ENCODE results near the gene TMEM18. TPM values are rescaled to one million over a fixed set of nuclear protein-coding genes. Genes with fewer than 3 reads are reported as not detected.
"Not testable (repeated sequence)": the region's sequence is repeated elsewhere in the genome, so short reads cannot be mapped to it uniquely, and the experiment has no call there.

Gene TMEM18
- total RNA-seq, 4 donors from 2014 or later, result 20.1 to 44.1 (median 23.4) TPM

GRCh38 chr2:705971-706511 lies 28.8 kb upstream of the TMEM18 start:
- no peaks in the 10 kb centered on the region for H3K36me3 ChIP-seq
- WGBS, 2 donors, result 83 to 86% methylated on average over 7 of the region's 7 CpGs
- no peaks in the 10 kb centered on the region for H3K27me3 ChIP-seq
- no peak for DNase-seq (ENCODE audit: low spot score in 2 of 2)
- H3K4me1 ChIP-seq, result peaks cover 0 to 9% (median 0%) of the 10 kb centered on the region in 4 donors
- TF ChIP-seq CTCF (IDR thresholded peaks at IDR 0.05), result no peak
- no peak for TF ChIP-seq EP300 (IDR thresholded peaks at IDR 0.05)
- no peak for TF ChIP-seq POLR2A (IDR thresholded peaks at IDR 0.05)
- H3K4me3 ChIP-seq, result no peak overlapping the region
- no peaks in the 10 kb centered on the region for H3K9me3 ChIP-seq
- H3K27ac ChIP-seq, result no peak overlapping the region

GRCh38 chr2:702765-703164 lies 25.6 kb upstream of the TMEM18 start:
- WGBS, 2 donors, result 53% methylated on average over 8 of the region's 8 CpGs
- H3K9me3 ChIP-seq; H3K4me1 ChIP-seq; DNase-seq (ENCODE audit: low spot score in 2 of 2); H3K4me3 ChIP-seq; H3K27me3 ChIP-seq; H3K36me3 ChIP-seq; H3K27ac ChIP-seq: not testable (repeated sequence)

- Histone ChIP-seq H3K4me1 (peaks cover 0 to 18% (median 4%) of the 10 kb centered on the region in 4 donors), H3K36me3 (no peaks in the 10 kb centered on the region), H3K4me3 (no peak overlapping the region), H3K27me3 (no peaks in the 10 kb centered on the region), H3K9me3 (peaks cover 0 to 5% (median 0%) of the 10 kb centered on the region in 4 donors), H3K27ac (no peak overlapping the region)
- 92 to 93% methylated on average over 11 of the region's 11 CpGs for WGBS, 2 donors
- no peak for DNase-seq (ENCODE audit: low spot score in 2 of 2)
- TF ChIP-seq POLR2A (IDR thresholded peaks at IDR 0.05) (no peak), CTCF (IDR thresholded peaks at IDR 0.05) (no peak), EP300 (IDR thresholded peaks at IDR 0.05) (no peak)
Measured at GRCh38 chr2:696999-697627, 19.9 kb upstream of the TMEM18 start.

GRCh38 chr2:696463-696862 lies 19.3 kb upstream of the TMEM18 start:
- H3K36me3 ChIP-seq, result no peaks in the 10 kb centered on the region
- H3K27ac ChIP-seq, result peak overlapping the region in 1 of 4 donors; percentile 19
- no peak overlapping the region for H3K4me3 ChIP-seq
- TF ChIP-seq EP300 (IDR thresholded peaks at IDR 0.05) (no peak), CTCF (IDR thresholded peaks at IDR 0.05) (no peak), POLR2A (IDR thresholded peaks at IDR 0.05) (no peak)
- no peaks in the 10 kb centered on the region for H3K27me3 ChIP-seq
- no peak for DNase-seq (ENCODE audit: low spot score in 2 of 2)
- H3K9me3 ChIP-seq, result peaks cover 0 to 5% (median 0%) of the 10 kb centered on the region in 4 donors
- 70 to 80% methylated on average over 5 of the region's 5 CpGs for WGBS, 2 donors
- peaks cover 0 to 18% (median 4%) of the 10 kb centered on the region in 4 donors for H3K4me1 ChIP-seq

- no peaks in the 10 kb centered on the region for H3K27me3 ChIP-seq
- H3K4me3 ChIP-seq, result no peak overlapping the region
- TF ChIP-seq POLR2A (IDR thresholded peaks at IDR 0.05) (no peak), CTCF (IDR thresholded peaks at IDR 0.05) (no peak), EP300 (IDR thresholded peaks at IDR 0.05) (no peak)
- 37 to 40% methylated on average over 6 of the region's 6 CpGs for WGBS, 2 donors
- DNase-seq (ENCODE audit: low spot score in 2 of 2), result no peak
- peak overlapping the region in 2 of 4 donors; percentile 13 to 35 for H3K27ac ChIP-seq
- H3K36me3 ChIP-seq, result no peaks in the 10 kb centered on the region
- H3K9me3 ChIP-seq, result peaks cover 0 to 5% (median 0%) of the 10 kb centered on the region in 4 donors
- peaks cover 0 to 26% (median 6%) of the 10 kb centered on the region in 4 donors for H3K4me1 ChIP-seq
Measured at GRCh38 chr2:694906-695510, 17.8 kb upstream of the TMEM18 start.

Data from tibial nerve (tissue), 4 donors.